Measurements from ENCODE around the gene KRTAP10-3.

DNA sequence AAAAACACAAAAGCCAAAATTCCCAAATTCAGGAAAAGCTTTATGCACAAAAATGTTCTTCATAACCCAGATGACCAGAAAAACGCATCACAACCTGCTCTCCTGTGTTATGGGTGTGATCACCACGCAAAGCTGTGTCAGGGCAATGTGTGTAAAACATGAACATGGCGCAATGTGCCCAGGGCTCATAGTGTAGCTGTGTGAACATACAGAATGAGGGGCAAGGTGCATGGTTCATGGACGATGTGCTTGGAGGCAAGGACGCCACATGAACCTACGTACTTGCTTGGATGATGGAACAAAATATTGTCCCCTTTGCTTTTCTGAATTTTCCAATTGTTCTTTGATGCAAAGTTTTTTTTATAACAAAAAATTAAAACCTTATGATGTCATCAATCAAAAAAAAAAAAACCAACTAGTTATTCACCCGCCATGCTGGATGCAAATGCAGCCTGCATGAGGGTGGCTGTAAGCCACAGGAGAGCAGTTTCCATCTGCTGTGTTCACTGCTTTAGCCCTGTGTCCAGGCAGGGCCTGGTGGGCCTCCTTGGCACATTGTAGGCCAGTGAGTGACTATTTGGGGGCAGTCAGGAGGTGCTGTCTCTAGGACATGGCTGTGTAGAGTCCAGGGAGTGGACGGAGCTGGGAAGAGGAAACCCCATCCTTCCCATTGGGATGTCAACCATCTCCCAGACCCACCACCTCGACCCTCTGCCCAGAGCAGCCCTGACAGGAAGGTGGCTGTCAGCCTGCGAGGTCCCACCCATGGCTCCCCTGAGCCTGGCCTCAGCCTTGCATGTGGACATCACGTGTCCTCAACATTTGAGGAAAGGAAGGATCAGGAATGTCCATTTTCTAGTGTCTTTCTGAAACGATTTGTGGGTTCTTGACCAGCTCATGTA is 32.2 kb downstream of the KRTAP10-3 start:
- TF ChIP-seq, protein P1, sequence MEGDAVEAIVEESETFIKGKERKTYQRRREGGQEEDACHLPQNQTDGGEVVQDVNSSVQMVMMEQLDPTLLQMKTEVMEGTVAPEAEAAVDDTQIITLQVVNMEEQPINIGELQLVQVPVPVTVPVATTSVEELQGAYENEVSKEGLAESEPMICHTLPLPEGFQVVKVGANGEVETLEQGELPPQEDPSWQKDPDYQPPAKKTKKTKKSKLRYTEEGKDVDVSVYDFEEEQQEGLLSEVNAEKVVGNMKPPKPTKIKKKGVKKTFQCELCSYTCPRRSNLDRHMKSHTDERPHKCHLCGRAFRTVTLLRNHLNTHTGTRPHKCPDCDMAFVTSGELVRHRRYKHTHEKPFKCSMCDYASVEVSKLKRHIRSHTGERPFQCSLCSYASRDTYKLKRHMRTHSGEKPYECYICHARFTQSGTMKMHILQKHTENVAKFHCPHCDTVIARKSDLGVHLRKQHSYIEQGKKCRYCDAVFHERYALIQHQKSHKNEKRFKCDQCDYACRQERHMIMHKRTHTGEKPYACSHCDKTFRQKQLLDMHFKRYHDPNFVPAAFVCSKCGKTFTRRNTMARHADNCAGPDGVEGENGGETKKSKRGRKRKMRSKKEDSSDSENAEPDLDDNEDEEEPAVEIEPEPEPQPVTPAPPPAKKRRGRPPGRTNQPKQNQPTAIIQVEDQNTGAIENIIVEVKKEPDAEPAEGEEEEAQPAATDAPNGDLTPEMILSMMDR (optimal IDR thresholded peaks at IDR 0.05 in 1 of 3, IDR thresholded peaks at IDR 0.05 in 1 of 3, conservative IDR thresholded peaks at IDR 0.05 in 1 of 3; ENCODE audit: extremely low read depth in 1 of 3, insufficient read depth in 2 of 3, low read length in 3 of 3) = no peak
- TF ChIP-seq EZH2 (IDR thresholded peaks at IDR 0.05; ENCODE audit: low read length) = no peak

Data from keratinocyte (primary cell).